Stomach (tissue), 9 donors: ENCODE measurements around the gene CCDC47. TPM values are rescaled to one million over a fixed set of nuclear protein-coding genes. Genes with fewer than 3 reads are reported as not detected.

Source experiments
- DNase-seq, 2 donors: peaks; one replicate each; pipeline versions ENCODE4 v3.0.0 to v3.0.0-alpha.2; 2013 to 2019
- H3K27ac ChIP-seq, 5 donors: fragments of 200-600 bp in 4 of 5; sonication (generic) in 4 of 5; one replicate each; pipeline ENCODE4 v1.5.1; 2013 to 2019; ENCODE audit warnings: mild to moderate bottlenecking in 1 of 5, moderate library complexity in 1 of 5
- H3K27me3 ChIP-seq, 3 donors: fragments of 200-600 bp; sonication (generic); one replicate each; pipeline ENCODE4 v1.5.1; 2017 to 2019; ENCODE audit warnings: mixed run types in 1 of 3
- H3K36me3 ChIP-seq, 4 donors: fragments of 200-600 bp; sonication (generic); 1 replicate in 3 of 4; 2 replicates in 1 of 4; pipeline ENCODE4 v1.5.1; 2016 to 2019
- H3K4me1 ChIP-seq, 4 donors: fragments of 200-600 bp; sonication (generic); one replicate each; pipeline ENCODE4 v1.5.1; 2016 to 2019
- H3K4me3 ChIP-seq, 4 donors: fragments of 200-600 bp; sonication (generic) in 3 of 4; one replicate each; pipeline ENCODE4 v1.5.1; 2016 to 2019; ENCODE audit warnings: mild to moderate bottlenecking in 1 of 4
- H3K9me3 ChIP-seq, 4 donors: fragments of 200-600 bp; sonication (generic); one replicate each; pipeline ENCODE4 v1.5.1; 2016 to 2019
- CTCF ChIP-seq, 7 experiments: fragments of 450-650 bp in 4 of 7; fragments of 200-600 bp in 3 of 7; sonication (generic) in 3 of 7; IDR thresholded peaks; one replicate each; pipeline ENCODE4 v1.5.1; 2016 to 2019; ENCODE audit warnings: antibody characterized with exemption in 7 of 7, control low read depth in 2 of 7, mild to moderate bottlenecking in 1 of 7
- EP300 ChIP-seq: sonication (generic); formaldehyde crosslinking; IDR thresholded peaks from one replicate; pipeline ENCODE4 v1.6.1; 2017; ENCODE audit warnings: antibody characterized with exemption
- POLR2A ChIP-seq, 4 donors: fragments of 450-650 bp; IDR thresholded peaks; one replicate each; pipeline ENCODE4 v1.6.1; 2016; ENCODE audit warnings: antibody characterized with exemption in 4 of 4, control low read depth in 2 of 4, mild to moderate bottlenecking in 1 of 4, moderate library complexity in 1 of 4
- POLR2AphosphoS5 ChIP-seq, 3 donors: sonication (generic); formaldehyde crosslinking; IDR thresholded peaks; one replicate each; pipeline ENCODE4 v1.6.1; 2016; ENCODE audit warnings: antibody characterized with exemption in 3 of 3
- WGBS, 5 donors: extraction: QIAGEN DNeasy Blood & Tissue Kit in 3 of 5; methylation state at CpG; one replicate each; pipeline versions ENCODE4 v1.1.5 to v1.1.7; 2013 to 2018; 5-methylcytosine and 5-hydroxymethylcytosine counted together
- intact Hi-C: fragments of 100-400 bp; cut with DNase I; formaldehyde crosslinking; loops from one replicate; pipeline ENCODE4 v1.15.1; 2023; ENCODE audit warnings: low total_unique reads
- polyA plus RNA-seq, 3 donors: library from polyadenylated mRNA; stranded (reverse); fragments of 200-250 nt; gene quantifications; one replicate each; pipeline ENCODE4 v1.2.3, GENCODE V29; 2013
- total RNA-seq, 5 donors: library from RNA; depleted of rRNA; stranded (reverse); fragments of >200 nt; gene quantifications; one replicate each; pipeline versions ENCODE4 v1.1.0 to v1.2.3, GENCODE V29; 2014 to 2016
- donor health status: healthy with polysubstance abuse.
- donor health status: Bipolar disorder and iron deficiency.
- donor health status: healthy.

The CCDC47 gene
- total and polyA plus RNA-seq, 8 donors: 11.5 to 139 (median 51.4) TPM

- no peak for TF ChIP-seq CTCF (IDR thresholded peaks at IDR 0.05)
- no peak for TF ChIP-seq EP300
- no peak for TF ChIP-seq POLR2A (IDR thresholded peaks at IDR 0.05)
- TF ChIP-seq POLR2AphosphoS5 (IDR thresholded peaks at IDR 0.05): no peak
- WGBS, 5 donors: 77 to 89% (median 85%) methylated on average over 6 of the region's 6 CpGs
- peaks cover 26 to 60% (median 42%) of the 10 kb centered on the region in 4 donors for H3K4me1 ChIP-seq
- intact Hi-C loops: no loop called here
- DNase-seq: no peak
- H3K9me3 ChIP-seq: no peaks in the 10 kb centered on the region
- H3K27ac ChIP-seq: peak overlapping the region in 2 of 5 donors; percentile 42 to 85
- peaks cover 31 to 51% (median 50%) of the 10 kb centered on the region in 4 donors for H3K36me3 ChIP-seq
- no peaks in the 10 kb centered on the region for H3K27me3 ChIP-seq
- no peak overlapping the region for H3K4me3 ChIP-seq
These were observed 77.5 kb downstream of the CCDC47 start for GRCh38 chr17:63695889-63696288.

Other genes with a start within 250 kb of the CCDC47 start
- 10 to 100 TPM; 14.6 to 45.5 (median 23.5) TPM for gene DCAF7, start 223.1 kb downstream of the CCDC47 start, total RNA-seq
- 10 to 100 TPM; 11.6 to 14.8 (median 13.7) TPM for gene DCAF7, start 223.1 kb downstream of the CCDC47 start, polyA plus RNA-seq
- 10 to 100 TPM in 3 of 5 donors, 1 to 10 TPM in 2; 7.0 to 26.6 (median 10.4) TPM for gene TACO1, start 172.7 kb downstream of the CCDC47 start, total RNA-seq
- gene TACO1, start 172.7 kb downstream of the CCDC47 start, polyA plus RNA-seq: 10 to 100 TPM; 18.9 to 20.9 (median 20.9) TPM
- gene MAP3K3, start 151.2 kb downstream of the CCDC47 start, total RNA-seq: 10 to 100 TPM; 13.4 to 99.5 (median 28.5) TPM
- 10 to 100 TPM in 2 of 3 donors, 1 to 10 TPM in 1; 9.3 to 16.9 (median 10.7) TPM for gene MAP3K3, start 151.2 kb downstream of the CCDC47 start, polyA plus RNA-seq
- 10 to 100 TPM in 2 of 5 donors, 1 to 10 TPM in 3; 4.9 to 27.2 (median 9.6) TPM for gene LIMD2, start 73.5 kb downstream of the CCDC47 start, total RNA-seq
- gene LIMD2, start 73.5 kb downstream of the CCDC47 start, polyA plus RNA-seq: 10 to 100 TPM; 12.0 to 21.0 (median 20.2) TPM
- gene STRADA, start 31.8 kb downstream of the CCDC47 start, total RNA-seq: 10 to 100 TPM; 15.8 to 56.2 (median 31.3) TPM
- 10 to 100 TPM in 2 of 3 donors, 1 to 10 TPM in 1; 9.8 to 17.7 (median 12.6) TPM for gene STRADA, start 31.8 kb downstream of the CCDC47 start, polyA plus RNA-seq
- gene DDX42, start 573 bp upstream of the CCDC47 start, total RNA-seq: 100 to 1,000 TPM; 182 to 346 (median 205) TPM
- gene DDX42, start 573 bp upstream of the CCDC47 start, polyA plus RNA-seq: 10 to 100 TPM; 42.7 to 59.9 (median 52.7) TPM
- 100 to 1,000 TPM in 1 of 5 donors, 10 to 100 TPM in 4; 19.2 to 177 (median 80.1) TPM for gene PSMC5, start 53.8 kb upstream of the CCDC47 start, total RNA-seq
- gene PSMC5, start 53.8 kb upstream of the CCDC47 start, polyA plus RNA-seq: 100 to 1,000 TPM; 151 to 211 (median 153) TPM
- gene FTSJ3, start 54.1 kb upstream of the CCDC47 start, total RNA-seq: 10 to 100 TPM in 4 of 5 donors, 1 to 10 TPM in 1; 3.5 to 54.0 (median 38.6) TPM
- 10 to 100 TPM; 12.2 to 14.4 (median 13.4) TPM for gene FTSJ3, start 54.1 kb upstream of the CCDC47 start, polyA plus RNA-seq
- gene SMARCD2, start 69.1 kb upstream of the CCDC47 start, total RNA-seq: 100 to 1,000 TPM in 3 of 5 donors, 10 to 100 TPM in 2; 90.6 to 244 (median 109) TPM
- gene SMARCD2, start 69.1 kb upstream of the CCDC47 start, polyA plus RNA-seq: 10 to 100 TPM; 65.1 to 86.9 (median 66.9) TPM
- not detected for gene CSH2, start 100.1 kb upstream of the CCDC47 start, total RNA-seq
- gene CSH2, start 100.1 kb upstream of the CCDC47 start, polyA plus RNA-seq: not detected
- gene GH2, start 108.3 kb upstream of the CCDC47 start, total RNA-seq: not detected
- gene GH2, start 108.3 kb upstream of the CCDC47 start, polyA plus RNA-seq: not detected
- not detected for gene CSH1, start 123.0 kb upstream of the CCDC47 start, total RNA-seq
- not detected for gene CSH1, start 123.0 kb upstream of the CCDC47 start, polyA plus RNA-seq
- gene CSHL1, start 137.7 kb upstream of the CCDC47 start, total RNA-seq: not detected
- gene CSHL1, start 137.7 kb upstream of the CCDC47 start, polyA plus RNA-seq: not detected
- not detected for gene GH1, start 145.2 kb upstream of the CCDC47 start, total RNA-seq
- not detected for gene GH1, start 145.2 kb upstream of the CCDC47 start, polyA plus RNA-seq
- gene CD79B, start 158.7 kb upstream of the CCDC47 start, total RNA-seq: 1 to 10 TPM in 2 of 5 donors, not detected in 3; 4.8 to 5.3 TPM
- 1 to 10 TPM; 1.7 to 9.7 (median 8.1) TPM for gene CD79B, start 158.7 kb upstream of the CCDC47 start, polyA plus RNA-seq
- 1 to 10 TPM in 3 of 5 donors, not detected in 2; 1.2 to 2.7 (median 2.4) TPM for gene SCN4A, start 199.3 kb upstream of the CCDC47 start, total RNA-seq
- gene SCN4A, start 199.3 kb upstream of the CCDC47 start, polyA plus RNA-seq: under 1 TPM; 0.05 to 0.31 (median 0.19) TPM
- gene PRR29, start 224.8 kb upstream of the CCDC47 start, total RNA-seq: under 1 TPM in 1 of 5 donors, not detected in 4; 0.92 TPM
- under 1 TPM in 2 of 3 donors, not detected in 1; 0.08 to 0.50 TPM for gene PRR29, start 224.8 kb upstream of the CCDC47 start, polyA plus RNA-seq
- gene ICAM2, start 247.0 kb upstream of the CCDC47 start, total RNA-seq: 10 to 100 TPM in 1 of 5 donors, 1 to 10 TPM in 2, not detected in 2; 4.7 to 25.3 (median 9.9) TPM
- gene ICAM2, start 247.0 kb upstream of the CCDC47 start, polyA plus RNA-seq: 10 to 100 TPM in 2 of 3 donors, 1 to 10 TPM in 1; 8.2 to 15.4 (median 11.5) TPM